ENCODE data around the gene PARVB. TPM values are rescaled to one million over a fixed set of nuclear protein-coding genes. Genes with fewer than 3 reads are reported as not detected.
A peak's percentile ranks its signal among the peaks of the same experiment; 100 is the strongest.

Gene PARVB
- total RNA-seq, 4 donors from 2014 or later = 10.5 to 25.1 (median 14.6) TPM

GRCh38 chr22:44127356-44127755 is 103.3 kb downstream of the PARVB start:
- DNase-seq (ENCODE audit: low spot score in 2 of 2) = peak in 1 of 2 donors; percentile 27
- intact Hi-C loops (cut with DNase I; ENCODE audit: low total_unique reads) = no loop called here
- TF ChIP-seq POLR2A (IDR thresholded peaks at IDR 0.05) (no peak), CTCF (IDR thresholded peaks at IDR 0.05) (no peak)
- no peak overlapping the region for H3K4me3 ChIP-seq (ENCODE audit: low read depth, poor library complexity, severe bottlenecking)
- 45 to 72% methylated on average over 1 of the region's 1 CpG for WGBS, 2 donors

- 57 to 70% methylated on average over 19 of the region's 19 CpGs for WGBS, 2 donors
- intact Hi-C loops (cut with DNase I; ENCODE audit: low total_unique reads) = no loop called here
- H3K4me3 ChIP-seq (ENCODE audit: low read depth, poor library complexity, severe bottlenecking) = no peak overlapping the region
- TF ChIP-seq CTCF (IDR thresholded peaks at IDR 0.05) (no peak), POLR2A (IDR thresholded peaks at IDR 0.05) (no peak)
- DNase-seq (ENCODE audit: low spot score in 2 of 2) = no peak
Measured at GRCh38 chr22:44128958-44129618, 105.0 kb downstream of the PARVB start.

- H3K4me3 ChIP-seq (ENCODE audit: low read depth, poor library complexity, severe bottlenecking) = no peak overlapping the region
- intact Hi-C loops (cut with DNase I; ENCODE audit: low total_unique reads) = no loop called here
- TF ChIP-seq CTCF (IDR thresholded peaks at IDR 0.05) = no peak
- no peak for TF ChIP-seq POLR2A (IDR thresholded peaks at IDR 0.05)
- DNase-seq (ENCODE audit: low spot score in 2 of 2) = no peak
- WGBS, 2 donors = 34 to 35% methylated on average over 8 of the region's 8 CpGs
Measured at GRCh38 chr22:44129619-44129976, 105.5 kb downstream of the PARVB start.

GRCh38 chr22:44130076-44130711 is 106.1 kb downstream of the PARVB start:
- H3K4me3 ChIP-seq (ENCODE audit: low read depth, poor library complexity, severe bottlenecking) = no peak overlapping the region
- TF ChIP-seq POLR2A (IDR thresholded peaks at IDR 0.05) (no peak), CTCF (IDR thresholded peaks at IDR 0.05) (no peak)
- intact Hi-C loops (cut with DNase I; ENCODE audit: low total_unique reads) = no loop called here
- no peak for DNase-seq (ENCODE audit: low spot score in 2 of 2)
- 50 to 61% methylated on average over 12 of the region's 12 CpGs for WGBS, 2 donors

- intact Hi-C loops (cut with DNase I; ENCODE audit: low total_unique reads) = no loop called here
- no peak for DNase-seq (ENCODE audit: low spot score in 2 of 2)
- 94% methylated on average over 12 of the region's 12 CpGs for WGBS, 2 donors
- H3K4me3 ChIP-seq (ENCODE audit: low read depth, poor library complexity, severe bottlenecking) = no peak overlapping the region
- no peak for TF ChIP-seq POLR2A (IDR thresholded peaks at IDR 0.05)
Measured at GRCh38 chr22:44131412-44131811, 107.3 kb downstream of the PARVB start.

- no peak overlapping the region for H3K4me3 ChIP-seq (ENCODE audit: low read depth, poor library complexity, severe bottlenecking)
- intact Hi-C loops (cut with DNase I; ENCODE audit: low total_unique reads) = no loop called here
- TF ChIP-seq POLR2A (IDR thresholded peaks at IDR 0.05) = no peak
- 86 to 89% methylated on average over 13 of the region's 13 CpGs for WGBS, 2 donors
- no peak for DNase-seq (ENCODE audit: low spot score in 2 of 2)
Measured at GRCh38 chr22:44131989-44132685, 108.0 kb downstream of the PARVB start.
